HepG2 (cell line): ENCODE measurements around the gene CCDC66. TPM values are rescaled to one million over a fixed set of nuclear protein-coding genes. Genes with fewer than 3 reads are reported as not detected.
A peak's percentile ranks its signal among the peaks of the same experiment; 100 is the strongest.

ENCODE experiments used
- ATAC-seq: fragments of 200-7000 bp; cut with Tn5 transposase; 3 replicates; pipeline ENCODE4 v1.9.1; 2020; ENCODE audit warnings: mild to moderate bottlenecking, moderate library complexity
- BruUV-seq: library from RNA; stranded (reverse); fragments of 400-500 nt; replicated peaks from 2 replicates; lab custom pipeline; 2021; lab: Mats Ljungman, UMichigan
- CTCF ChIA-PET: fragments of 300-600 bp; formaldehyde crosslinking; extraction: SDS; loops from one replicate; lab custom pipeline; 2021; ENCODE audit warnings: low total read pairs, inconsistent platforms, low intra/inter-chr PET ratio; lab: Yijun Ruan, JAX
- POLR2A ChIA-PET: fragments of 350-600 bp; sonication (Branson Sonifier 250); formaldehyde crosslinking; loops from one replicate; lab custom pipeline; 2020; ENCODE audit warnings: antibody characterized with exemption, inconsistent platforms; lab: Yijun Ruan, JAX
- DNase-seq: peaks from one replicate; pipeline ENCODE4 v3.0.0-alpha.2; 2015; ENCODE audit warnings: low spot score
- FAIRE-seq: peaks from 3 replicates; lab custom pipeline; 2011; peaks lifted over from hg19 to GRCh38; lab: Jason Lieb, UNC
- H2AFZ ChIP-seq: one replicate; pipeline ENCODE4 v1.6.1; 2011; ENCODE audit warnings: low read length, inconsistent platforms
- H3K27ac ChIP-seq: fragments of 300-600 bp; 3 replicates; pipeline ENCODE4 v1.8.0; 2011; ENCODE audit warnings: mixed run types, mild to moderate bottlenecking, mixed read lengths, low read length, inconsistent platforms; ENCODE audit not compliant: insufficient read depth; ENCODE audit errors: extremely low read length
- H3K27me3 ChIP-seq, 2 experiments: fragments of 200-600 bp in 1 of 2; 2 replicates in 1 of 2; 3 replicates in 1 of 2; pipeline versions ENCODE4 v1.6.0 to v1.8.0; 2011; ENCODE audit warnings: low read length in 2 of 2, mild to moderate bottlenecking in 2 of 2, moderate library complexity in 2 of 2, inconsistent platforms in 1 of 2; ENCODE audit not compliant: insufficient read depth in 2 of 2, control insufficient read depth in 1 of 2
- H3K36me3 ChIP-seq, 2 experiments: fragments of 200-600 bp in 1 of 2; replicated peaks in 1 of 2; 2 replicates in 1 of 2; 3 replicates in 1 of 2; pipeline versions ENCODE4 v1.5.1 to v1.8.0; 2011; ENCODE audit warnings: low read length in 2 of 2, inconsistent platforms in 1 of 2; ENCODE audit not compliant: insufficient read depth in 2 of 2, control insufficient read depth in 1 of 2
- H3K4me1 ChIP-seq: 2 replicates; pipeline ENCODE4 v1.5.1; 2012; ENCODE audit warnings: low read length, inconsistent platforms; ENCODE audit not compliant: insufficient read depth
- H3K4me2 ChIP-seq: 2 replicates; pipeline ENCODE4 v1.6.0; 2011; ENCODE audit warnings: low read depth, low read length, inconsistent platforms
- H3K4me3 ChIP-seq, 3 experiments: fragments of 200-600 bp in 1 of 3; sonication (generic), shearing (Covaris generic) in 1 of 3; replicated peaks in 1 of 3; 2 replicates each; pipeline ENCODE4 v1.5.1; 2011 to 2016; ENCODE audit warnings: low read length in 3 of 3, inconsistent platforms in 2 of 3, low read depth in 2 of 3, mild to moderate bottlenecking in 2 of 3, control low read depth in 1 of 3, mixed read lengths in 1 of 3; ENCODE audit not compliant: insufficient read depth in 1 of 3
- H3K79me2 ChIP-seq: one replicate; pipeline ENCODE4 v1.6.1; 2011; ENCODE audit warnings: low read length, inconsistent platforms; ENCODE audit not compliant: insufficient read depth
- H3K9ac ChIP-seq: 2 replicates; pipeline ENCODE4 v1.6.0; 2011; ENCODE audit warnings: mild to moderate bottlenecking, low read depth, low read length, inconsistent platforms; ENCODE audit not compliant: insufficient read depth
- H3K9me3 ChIP-seq: 2 replicates; pipeline ENCODE4 v1.5.1; 2012; ENCODE audit warnings: mild to moderate bottlenecking, low read length
- H4K20me1 ChIP-seq: 2 replicates; pipeline ENCODE4 v1.6.0; 2011; ENCODE audit warnings: inconsistent platforms, mild to moderate bottlenecking, low read length, moderate library complexity; ENCODE audit not compliant: insufficient read depth
- AFF4 ChIP-seq: sonication (generic); formaldehyde crosslinking; IDR thresholded peaks from 2 replicates; pipeline ENCODE4 v1.4.0; 2020; ENCODE audit warnings: missing genetic modification reagents
- CEBPB ChIP-seq: IDR thresholded peaks from 2 replicates; pipeline ENCODE4 v1.6.1; 2011; ENCODE audit warnings: low read depth, low read length, improper control_type of control experiment, borderline replicate concordance
- KDM1A ChIP-seq: IDR thresholded peaks from 2 replicates; pipeline ENCODE4 v1.6.1; 2016; ENCODE audit warnings: missing compliant biosample characterization
- KLF16 ChIP-seq, 2 experiments: sonication (generic) in 1 of 2; formaldehyde crosslinking in 1 of 2; IDR thresholded peaks; 2 replicates each; pipeline versions ENCODE4 v1.6.1 to v1.8.0; 2016 to 2023; ENCODE audit warnings: missing genetic modification reagents in 2 of 2, missing compliant biosample characterization in 1 of 2
- MAFF ChIP-seq: IDR thresholded peaks from 2 replicates; pipeline ENCODE4 v1.6.1; 2011; ENCODE audit warnings: low read depth, low read length, improper control_type of control experiment
- MAFK ChIP-seq, 2 experiments: IDR thresholded peaks in 1 of 2; conservative IDR thresholded peaks in 1 of 2; 2 replicates each; pipeline ENCODE4 v1.6.1; 2011; ENCODE audit warnings: improper control_type of control experiment in 2 of 2, low read length in 2 of 2
- POLR2AphosphoS5 ChIP-seq: IDR thresholded peaks from 2 replicates; pipeline ENCODE4 v1.6.1; 2012; ENCODE audit warnings: low read depth, low read length
- SMAD3 ChIP-seq: sonication (generic); formaldehyde crosslinking; IDR thresholded peaks from 2 replicates; pipeline ENCODE4 v1.4.0; 2020; ENCODE audit warnings: missing genetic modification reagents
- SSRP1 ChIP-seq: IDR thresholded peaks from 2 replicates; pipeline ENCODE4 v1.6.1; 2016; ENCODE audit warnings: control low read depth
- ZNF562 ChIP-seq: sonication (generic); formaldehyde crosslinking; IDR thresholded peaks from 2 replicates; pipeline ENCODE4 v1.8.0; 2022; ENCODE audit warnings: missing genetic modification reagents, borderline replicate concordance
- WGBS: methylation state at CpG from one replicate; pipeline ENCODE4 v1.1.6; 2017; ENCODE audit warnings: low lambda C conversion rate; 5-methylcytosine and 5-hydroxymethylcytosine counted together
- in situ Hi-C: cut with HindIII; loops from 2 replicates; pipeline ENCODE4 v1.10.0; 2017; ENCODE audit warnings: low pct_unique_long_range_greater_than_20kb; ENCODE audit not compliant: extremely low pct_ligation_motif_present
- intact Hi-C: fragments of 100-400 bp; cut with micrococcal nuclease; formaldehyde crosslinking; loops from one replicate; pipeline ENCODE4 v1.10.0; 2022; ENCODE audit not compliant: unreplicated experiment
- polyA plus RNA-seq, 8 experiments: library from polyadenylated mRNA; depleted of rRNA in 3 of 8; stranded (reverse) in 7 of 8; unstranded in 1 of 8; fragments of >200 nt; fragmentation: Illumina TruSeq in 4 of 8; extraction: Trizol in 4 of 8; gene quantifications; 2 replicates each; pipeline versions ENCODE4 v1.2.1 to v1.2.3, GENCODE V29; 2011 to 2016; ENCODE audit warnings: low read depth in 4 of 8, missing spikeins in 1 of 8, mixed read lengths in 1 of 8; ENCODE audit not compliant: insufficient read depth in 1 of 8
- total RNA-seq, 5 experiments: library from RNA; depleted of rRNA; stranded (reverse); fragments of >200 nt; fragmentation: Illumina TruSeq; extraction: Trizol; gene quantifications; 2 replicates each; pipeline ENCODE4 v1.2.3, GENCODE V29; 2016; ENCODE audit warnings: low read depth in 1 of 5

Gene CCDC66
- total and polyA plus RNA-seq, 2 of the 13 experiments (the other 11 are each of a cell fraction or from before 2014, with no cell fraction given) = 8.4 to 19.9 TPM

- no peaks in the 10 kb centered on the region for H3K9me3 ChIP-seq
- intact Hi-C loops = no loop called here
- no TSS peak for BruUV-seq
- POLR2A ChIA-PET = no interaction called here
- no peak overlapping the region for H2AFZ ChIP-seq
- 97% methylated on average over 9 of the region's 9 CpGs for WGBS
- CTCF ChIA-PET = no interaction called here
- FAIRE-seq (no peak), DNase-seq (no peak), ATAC-seq (no peak)
- H4K20me1 ChIP-seq = no peaks in the 10 kb centered on the region
- H3K4me1 ChIP-seq = peaks cover 12% of the 10 kb centered on the region; the same call in 1 of the 2 replicates
- H3K27ac ChIP-seq = no peak overlapping the region
- no peak overlapping the region for H3K4me3 ChIP-seq
- no peak overlapping the region for H3K4me2 ChIP-seq
- H3K9ac ChIP-seq = no peak overlapping the region
- no peaks in the 10 kb centered on the region for H3K79me2 ChIP-seq
- in situ Hi-C loops = no loop called here
- TF ChIP-seq POLR2AphosphoS5 = no peak
- no peak for TF ChIP-seq KDM1A (CRISPR knock-in tag)
- no peak for TF ChIP-seq SSRP1
- no peak for TF ChIP-seq ZNF562 (CRISPR knock-in tag)
- no peak for TF ChIP-seq CEBPB
- no peak for TF ChIP-seq SMAD3 (CRISPR knock-in tag)
- TF ChIP-seq, all 625 proteins: peak for 0
- Histone ChIP-seq H3K27me3 (no peaks in the 10 kb centered on the region), H3K36me3 (peaks cover 2 to 21% of the 10 kb centered on the region in 2 experiments)
Observed at GRCh38 chr3:56633602-56634535, 76.9 kb downstream of the CCDC66 start.

GRCh38 chr3:56645407-56645806, 88.4 kb downstream of the CCDC66 start:
- WGBS = 94% methylated on average over 2 of the region's 2 CpGs
- TF ChIP-seq KLF16 (CRISPR knock-in tag; IDR thresholded peaks at IDR 0.05) = no peak
- peak; percentile 64 to 71 for TF ChIP-seq MAFK (conservative IDR thresholded peaks at IDR 0.05 in 1 of 2, IDR thresholded peaks at IDR 0.05 in 1 of 2; ENCODE audit: low read length in 2 of 2)
- TF ChIP-seq AFF4 = no peak
- peak; percentile 80 for TF ChIP-seq MAFF
- no peaks in the 10 kb centered on the region for H3K4me1 ChIP-seq
- H3K4me2 ChIP-seq = no peak overlapping the region
- no peak overlapping the region for H2AFZ ChIP-seq
- DNase-seq (no peak), ATAC-seq (no peak), FAIRE-seq (peak; percentile 23)
- no TSS peak for BruUV-seq
- ChIA-PET CTCF (no interaction called here), POLR2A (no interaction called here)
- in situ Hi-C loops = no loop called here
- no peak overlapping the region for H3K4me3 ChIP-seq
- no peaks in the 10 kb centered on the region for H3K9me3 ChIP-seq
- H3K27me3 ChIP-seq = no peaks in the 10 kb centered on the region
- H3K79me2 ChIP-seq = no peaks in the 10 kb centered on the region
- H3K9ac ChIP-seq = no peak overlapping the region
- intact Hi-C loops = no loop called here
- H3K27ac ChIP-seq = no peak overlapping the region
- H3K36me3 ChIP-seq = peaks cover 6 to 61% of the 10 kb centered on the region in 2 experiments
- H4K20me1 ChIP-seq = no peaks in the 10 kb centered on the region
